MCF 10A (cell line): Measurements from ENCODE around the gene C6orf136. TPM values are rescaled to one million over a fixed set of nuclear protein-coding genes. Genes with fewer than 3 reads are reported as not detected.

Source experiments
- BruUV-seq: library from RNA; stranded (reverse); fragments of 400-500 nt; replicated peaks from 2 replicates; lab custom pipeline; 2021; lab: Mats Ljungman, UMichigan
- CTCF ChIA-PET: fragments of 300-600 bp; sonication (Branson Sonifier 250); formaldehyde crosslinking; extraction: SDS; loops from one replicate; lab custom pipeline; 2021; ENCODE audit warnings: antibody characterized with exemption, inconsistent platforms; lab: Yijun Ruan, JAX
- POLR2A ChIA-PET: fragments of 300-600, 350-650 bp; sonication (Branson Sonifier 250); formaldehyde crosslinking; extraction: SDS; loops from one replicate; lab custom pipeline; 2020; ENCODE audit warnings: antibody characterized with exemption, inconsistent platforms; lab: Yijun Ruan, JAX
- DNase-seq: peaks from one replicate; pipeline ENCODE4 v3.0.0-alpha.2; 2018; ENCODE audit not compliant: unreplicated experiment
- H3K27ac Mint-ChIP-seq: one replicate; pipeline ENCODE4 v1.8.0; 2022; ENCODE audit warnings: mild to moderate bottlenecking, low read depth, mixed read lengths; ENCODE audit not compliant: unreplicated experiment
- H3K27me3 Mint-ChIP-seq: one replicate; pipeline ENCODE4 v1.8.0; 2022; ENCODE audit warnings: mixed read lengths; ENCODE audit not compliant: insufficient read depth, unreplicated experiment
- H3K36me3 Mint-ChIP-seq: one replicate; pipeline ENCODE4 v1.8.0; 2022; ENCODE audit warnings: mild to moderate bottlenecking, moderate library complexity, mixed read lengths; ENCODE audit not compliant: insufficient read depth, unreplicated experiment
- H3K4me1 Mint-ChIP-seq: one replicate; pipeline ENCODE4 v1.8.0; 2022; ENCODE audit warnings: mixed read lengths; ENCODE audit not compliant: insufficient read depth, unreplicated experiment
- H3K4me3 Mint-ChIP-seq: one replicate; pipeline ENCODE4 v1.8.0; 2022; ENCODE audit warnings: mild to moderate bottlenecking, moderate library complexity, mixed read lengths; ENCODE audit not compliant: unreplicated experiment
- H3K9me3 Mint-ChIP-seq: one replicate; pipeline ENCODE4 v1.8.0; 2022; ENCODE audit warnings: mixed read lengths; ENCODE audit not compliant: unreplicated experiment
- intact Hi-C: fragments of 100-400 bp; cut with micrococcal nuclease; formaldehyde crosslinking; loops from 2 replicates; pipeline ENCODE4 v1.14.1; 2022
- total RNA-seq: library from RNA; stranded (reverse); gene quantifications from 2 replicates; pipeline ENCODE4 v1.2.3, GENCODE V29; 2022
- TF ChIP-seq, protein P1 (sequence below): fragments of 200-600 bp; IDR thresholded peaks from one replicate; pipeline ENCODE4 v1.8.0; 2022; ENCODE audit warnings: antibody characterized with exemption, mild to moderate bottlenecking; ENCODE audit not compliant: unreplicated experiment

The C6orf136 gene
- total RNA-seq, 1 experiment from 2014 or later: 10.3 TPM

- H3K36me3 Mint-ChIP-seq: peaks cover 78% of the 10 kb centered on the region
- H3K9me3 Mint-ChIP-seq: no peaks in the 10 kb centered on the region
- ChIA-PET CTCF (interaction anchor here (0.6 to 1.2 kb wide), 4 partner anchors 17 to 116 kb away, joined by 3 to 7 read pairs (median 4); no protein-coding TSS in a partner anchor), POLR2A (interaction anchor here (0.6 to 4.8 kb wide), 45 partner anchors 10 to 1212 kb away, joined by 3 to 107 read pairs (median 4); partner anchors contain the start of genes ABCF1, ATAT1, C6orf136 and DHX16)
- peak overlapping the region; percentile 99 for H3K27ac Mint-ChIP-seq
- intact Hi-C loops: no loop called here
- DNase-seq: peak; percentile 88
- BruUV-seq: TSS peak; percentile 14
- peaks cover 33% of the 10 kb centered on the region for H3K4me1 Mint-ChIP-seq
- TF ChIP-seq, protein P1, sequence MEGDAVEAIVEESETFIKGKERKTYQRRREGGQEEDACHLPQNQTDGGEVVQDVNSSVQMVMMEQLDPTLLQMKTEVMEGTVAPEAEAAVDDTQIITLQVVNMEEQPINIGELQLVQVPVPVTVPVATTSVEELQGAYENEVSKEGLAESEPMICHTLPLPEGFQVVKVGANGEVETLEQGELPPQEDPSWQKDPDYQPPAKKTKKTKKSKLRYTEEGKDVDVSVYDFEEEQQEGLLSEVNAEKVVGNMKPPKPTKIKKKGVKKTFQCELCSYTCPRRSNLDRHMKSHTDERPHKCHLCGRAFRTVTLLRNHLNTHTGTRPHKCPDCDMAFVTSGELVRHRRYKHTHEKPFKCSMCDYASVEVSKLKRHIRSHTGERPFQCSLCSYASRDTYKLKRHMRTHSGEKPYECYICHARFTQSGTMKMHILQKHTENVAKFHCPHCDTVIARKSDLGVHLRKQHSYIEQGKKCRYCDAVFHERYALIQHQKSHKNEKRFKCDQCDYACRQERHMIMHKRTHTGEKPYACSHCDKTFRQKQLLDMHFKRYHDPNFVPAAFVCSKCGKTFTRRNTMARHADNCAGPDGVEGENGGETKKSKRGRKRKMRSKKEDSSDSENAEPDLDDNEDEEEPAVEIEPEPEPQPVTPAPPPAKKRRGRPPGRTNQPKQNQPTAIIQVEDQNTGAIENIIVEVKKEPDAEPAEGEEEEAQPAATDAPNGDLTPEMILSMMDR: no peak
- H3K27me3 Mint-ChIP-seq: no peaks in the 10 kb centered on the region
- H3K4me3 Mint-ChIP-seq: peak overlapping the region; percentile 83
These were observed 31.5 kb upstream of the C6orf136 start for GRCh38 chr6:30615219-30615957.

- ChIA-PET POLR2A (interaction anchor here (0.6 to 4.8 kb wide), 33 partner anchors 10 to 1211 kb away, joined by 3 to 107 read pairs (median 4); partner anchors contain the start of genes ABCF1, ATAT1, C6orf136 and DHX16), CTCF (interaction anchor here (0.6 kb wide), 1 partner anchor 112 kb away, joined by 3 read pairs; no protein-coding TSS in a partner anchor)
- Mint-ChIP-seq H3K27me3 (no peaks in the 10 kb centered on the region), H3K9me3 (no peaks in the 10 kb centered on the region), H3K27ac (peak overlapping the region; percentile 99), H3K36me3 (peaks cover 77% of the 10 kb centered on the region), H3K4me1 (peaks cover 33% of the 10 kb centered on the region), H3K4me3 (peak overlapping the region; percentile 83)
- TF ChIP-seq, protein P1: no peak
- intact Hi-C loops: loop anchor here (2.0 kb wide), 2 partner anchors 57 to 105 kb away; partner anchors contain the start of genes DHX16 and TUBB
- DNase-seq: peak; percentile 44
- no TSS peak for BruUV-seq
These were observed 30.7 kb upstream of the C6orf136 start for GRCh38 chr6:30615958-30616810.

DNA sequence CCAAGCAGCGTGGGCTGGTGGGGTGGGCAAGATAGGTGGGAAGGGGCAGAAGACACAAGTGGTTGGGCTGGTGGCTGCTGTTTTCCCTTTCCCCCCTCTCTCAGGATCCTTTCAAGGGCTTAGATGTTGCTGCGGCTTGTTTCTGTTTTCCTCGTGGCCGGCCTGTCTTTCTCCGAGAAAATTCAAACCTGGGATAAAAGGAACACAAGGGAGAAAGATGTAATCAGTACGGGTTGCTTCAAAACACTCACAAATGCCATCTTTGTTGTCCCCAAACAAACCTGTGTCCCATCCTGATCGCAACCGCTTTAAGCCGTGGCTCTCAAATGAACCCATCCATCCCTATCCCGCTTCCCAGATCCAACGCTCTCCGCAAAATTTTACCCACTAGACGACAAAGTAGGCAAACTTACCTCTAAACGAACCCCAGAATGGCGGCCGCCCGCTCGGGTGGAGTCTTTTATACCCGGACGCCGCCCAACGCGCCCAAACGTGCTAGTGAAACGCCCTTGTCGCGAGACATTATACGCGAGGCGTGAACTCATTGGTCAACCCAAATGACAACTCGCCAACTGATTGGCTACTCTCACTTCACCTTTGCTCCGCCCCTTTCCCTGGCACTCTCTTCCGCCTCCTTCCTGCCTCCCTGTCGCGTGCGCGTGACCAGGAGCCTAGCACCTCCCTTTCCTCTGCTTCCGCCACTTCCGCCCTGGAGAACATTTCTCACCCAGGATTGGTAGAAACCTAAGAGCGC lies 29.9 kb upstream of the C6orf136 start, which contains the start of gene PPP1R10:
PPP1R10 (minus strand) TSS at position 433 of the 754 bp plus-strand sequence. CDS start 7,299 bp downstream, outside the sequence.
- peak; percentile 100 for DNase-seq
- Mint-ChIP-seq H3K27me3 (no peaks in the 10 kb centered on the region), H3K4me3 (peak within 1 kb of the TSS; percentile 83), H3K4me1 (peaks cover 26% of the 10 kb centered on the region), H3K9me3 (no peaks in the 10 kb centered on the region), H3K27ac (peak within 1 kb of the TSS; percentile 99), H3K36me3 (peaks cover 85% of the 10 kb centered on the region)
- TF ChIP-seq, protein P1: no peak
- CTCF ChIA-PET: interaction anchor here (1.1 kb wide), 1 partner anchor 102 kb away, joined by 4 read pairs; no protein-coding TSS in a partner anchor
- BruUV-seq: TSS peak; percentile 64
- intact Hi-C loops: loop anchor here (2.0 kb wide), 2 partner anchors 56 to 104 kb away; partner anchors contain the start of genes DHX16 and TUBB
- POLR2A ChIA-PET: interaction anchor here (0.6 to 3.0 kb wide), 52 partner anchors 10 to 1751 kb away, joined by 3 to 40 read pairs (median 5); partner anchors contain the start of genes ABCF1, ATAT1, BAG6 and C6orf136
